GM12891 (cell line): Measurements from ENCODE around the gene ASTE1.

ENCODE experiments used
- POLR2A ChIP-seq: IDR thresholded peaks from 2 replicates; pipeline ENCODE4 v1.6.1; 2011; ENCODE audit warnings: low read depth, low read length, control low read depth
- POLR2AphosphoS5 ChIP-seq: IDR thresholded peaks from 2 replicates; pipeline ENCODE4 v1.6.1; 2011; ENCODE audit warnings: low read depth, low read length, control low read depth
- POU2F2 ChIP-seq: IDR thresholded peaks from 2 replicates; pipeline ENCODE4 v1.6.1; 2011; ENCODE audit warnings: low read depth, mild to moderate bottlenecking, control low read depth, low read length, moderate library complexity
- SPI1 ChIP-seq: IDR thresholded peaks from 2 replicates; pipeline ENCODE4 v1.6.1; 2011; ENCODE audit warnings: low read depth, low read length, control low read depth
- TAF1 ChIP-seq: IDR thresholded peaks from 2 replicates; pipeline ENCODE4 v1.6.1; 2011; ENCODE audit warnings: low read depth, low read length, control low read depth

DNA sequence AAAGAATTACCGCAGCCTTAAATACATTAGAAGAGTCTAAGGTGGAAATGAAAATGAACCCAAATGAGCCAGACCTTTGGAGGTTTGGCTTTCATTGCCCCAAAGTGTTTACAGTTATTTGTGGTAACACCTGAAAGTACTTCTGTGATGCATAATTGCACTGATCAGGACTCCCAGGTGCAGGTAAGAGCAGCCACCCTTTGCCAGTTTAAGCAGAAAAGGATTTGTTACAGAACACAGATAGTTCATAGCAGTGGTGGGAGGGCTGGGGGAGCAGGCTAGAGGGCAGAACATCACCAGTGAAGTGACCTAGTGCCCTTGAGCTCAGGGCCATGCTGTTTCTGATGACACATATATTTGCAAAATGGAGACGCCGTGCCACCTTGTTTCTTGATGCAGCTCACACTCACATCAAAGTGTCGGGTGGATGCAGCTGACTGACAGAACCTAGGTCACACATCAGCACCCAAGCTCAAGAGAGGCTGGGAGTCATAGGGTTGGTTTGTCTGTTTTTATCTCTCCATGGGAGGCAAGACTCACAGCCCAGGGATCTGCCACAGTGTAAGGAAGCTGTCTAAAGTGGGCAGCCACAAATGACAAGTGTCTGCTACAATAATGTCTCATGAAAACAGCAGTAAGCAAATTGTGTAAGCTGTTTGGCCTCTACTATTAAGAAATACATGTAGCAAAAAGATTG lies 49.2 kb upstream of the ASTE1 start:
- TF ChIP-seq TAF1: no peak
- no peak for TF ChIP-seq POLR2A
- TF ChIP-seq POLR2AphosphoS5: no peak
- TF ChIP-seq SPI1: no peak
- no peak for TF ChIP-seq POU2F2
